Kidney glomerular epithelial cell (primary cell): ENCODE data around the gene PTPA.
"Not testable (repeated sequence)": the region's sequence is repeated elsewhere in the genome, so short reads cannot be mapped to it uniquely, and the experiment has no call there.

Experiments used
- DNase-seq: peaks from one replicate; lab custom pipeline; 2025; lab: John Stamatoyannopoulos, UW

Gene PTPA

DNA sequence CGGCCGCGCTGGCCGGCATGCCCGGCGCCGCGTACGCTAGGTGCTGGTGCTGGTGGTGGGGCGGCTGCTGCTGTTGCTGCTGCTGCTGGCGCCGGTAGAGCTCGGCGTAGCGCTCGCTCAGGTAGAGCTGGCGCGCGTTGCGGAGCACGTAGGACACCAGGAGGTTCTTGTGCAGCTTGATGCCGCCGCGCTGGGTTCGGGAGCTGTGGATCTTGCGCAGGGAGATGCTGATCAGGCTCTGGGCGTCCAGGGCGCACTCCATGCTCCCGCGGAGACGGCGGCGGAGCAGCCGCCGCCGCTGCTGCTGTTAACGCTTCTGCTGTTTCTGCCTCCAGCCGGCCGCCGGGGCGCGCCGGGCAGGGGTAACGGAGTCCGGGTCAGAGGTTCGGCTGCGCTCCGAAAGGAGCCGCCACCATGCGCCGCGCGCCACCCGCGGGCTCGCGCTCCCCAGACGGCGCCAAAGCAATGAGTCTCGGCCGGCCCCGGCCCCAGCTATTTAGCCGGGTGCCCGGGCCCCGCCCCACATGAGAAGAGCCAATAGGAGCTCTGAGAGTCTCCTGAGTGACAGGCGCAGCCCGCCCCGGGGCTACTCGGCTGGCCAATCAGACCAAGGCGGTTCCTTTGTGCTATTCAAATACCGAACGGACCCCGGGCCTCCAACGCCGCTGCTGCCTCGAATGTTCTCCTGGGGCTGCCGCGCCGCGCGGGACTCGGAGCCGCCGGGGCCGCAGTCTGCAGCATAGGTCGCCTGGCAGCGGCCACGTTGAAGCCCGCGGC, 66.8 kb downstream of the PTPA start, which contains the start of gene IER5L:
TSS of gene IER5L (minus strand) at position 471 of the 777 bp plus-strand sequence. CDS start at position 262, 209 bp downstream.
- peak; percentile 96 for DNase-seq

DNA sequence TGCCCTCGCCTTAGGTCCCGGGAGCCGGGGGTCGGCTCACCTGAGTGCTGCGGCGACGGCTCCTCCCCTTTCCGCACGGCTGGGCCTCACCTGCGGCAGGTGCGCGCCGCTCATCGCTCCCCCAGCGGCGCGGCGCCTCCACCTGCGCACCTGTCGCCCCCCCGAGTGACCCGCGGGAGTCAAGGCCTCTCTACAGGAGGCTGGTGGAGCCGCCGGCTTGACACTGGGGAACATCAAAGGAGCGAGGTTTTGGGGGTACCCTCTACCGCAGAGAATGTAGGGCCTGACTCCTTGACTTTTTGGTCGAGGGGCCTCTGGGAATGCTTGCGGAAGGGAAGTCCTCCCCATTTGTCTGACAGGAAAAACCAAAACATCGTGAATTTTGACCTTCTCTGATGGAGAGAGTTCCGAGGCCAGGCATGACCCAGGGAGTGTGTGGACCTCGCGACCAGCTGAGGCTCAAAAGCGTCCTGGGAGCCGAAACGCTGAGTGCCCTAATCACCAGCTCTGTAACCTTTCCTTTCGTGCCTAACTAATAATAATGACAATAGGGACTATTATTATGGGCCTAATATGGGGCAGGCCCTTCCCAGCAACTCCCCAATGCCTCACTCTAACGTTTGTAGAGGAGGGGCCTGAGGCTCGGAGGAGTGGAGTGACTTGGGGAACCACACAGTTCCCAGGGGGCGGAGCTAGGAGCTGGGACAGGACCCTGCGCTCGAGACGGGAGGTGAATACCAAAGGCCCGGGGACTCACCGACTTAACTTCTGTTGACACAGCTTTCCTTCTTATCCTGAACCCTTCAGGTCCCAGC, 67.6 kb downstream of the PTPA start:
- no peak for DNase-seq

DNA sequence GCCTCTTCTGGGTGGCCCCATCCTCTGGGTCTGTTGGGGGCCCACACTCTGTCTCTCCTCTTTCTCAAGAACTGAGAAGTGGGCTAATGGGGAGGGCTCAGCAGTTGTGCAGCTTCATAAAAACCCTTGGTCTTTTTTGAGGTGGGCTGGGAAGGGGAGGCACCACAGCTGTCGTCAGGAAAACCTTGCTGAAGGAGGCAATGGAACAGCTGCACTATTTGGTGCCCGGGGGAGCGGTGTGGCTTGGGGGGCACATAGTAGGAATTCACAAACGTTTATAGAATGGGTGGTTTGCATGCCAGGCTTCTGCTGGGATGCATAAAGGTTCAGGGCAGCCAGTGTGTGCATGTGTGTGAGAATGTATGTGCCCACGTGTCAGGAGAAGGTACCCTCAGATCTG, 70.0 kb downstream of the PTPA start:
- no peak for DNase-seq

- DNase-seq: no peak
Observed at GRCh38 chr9:129182122-129182521, 70.9 kb downstream of the PTPA start.

DNA sequence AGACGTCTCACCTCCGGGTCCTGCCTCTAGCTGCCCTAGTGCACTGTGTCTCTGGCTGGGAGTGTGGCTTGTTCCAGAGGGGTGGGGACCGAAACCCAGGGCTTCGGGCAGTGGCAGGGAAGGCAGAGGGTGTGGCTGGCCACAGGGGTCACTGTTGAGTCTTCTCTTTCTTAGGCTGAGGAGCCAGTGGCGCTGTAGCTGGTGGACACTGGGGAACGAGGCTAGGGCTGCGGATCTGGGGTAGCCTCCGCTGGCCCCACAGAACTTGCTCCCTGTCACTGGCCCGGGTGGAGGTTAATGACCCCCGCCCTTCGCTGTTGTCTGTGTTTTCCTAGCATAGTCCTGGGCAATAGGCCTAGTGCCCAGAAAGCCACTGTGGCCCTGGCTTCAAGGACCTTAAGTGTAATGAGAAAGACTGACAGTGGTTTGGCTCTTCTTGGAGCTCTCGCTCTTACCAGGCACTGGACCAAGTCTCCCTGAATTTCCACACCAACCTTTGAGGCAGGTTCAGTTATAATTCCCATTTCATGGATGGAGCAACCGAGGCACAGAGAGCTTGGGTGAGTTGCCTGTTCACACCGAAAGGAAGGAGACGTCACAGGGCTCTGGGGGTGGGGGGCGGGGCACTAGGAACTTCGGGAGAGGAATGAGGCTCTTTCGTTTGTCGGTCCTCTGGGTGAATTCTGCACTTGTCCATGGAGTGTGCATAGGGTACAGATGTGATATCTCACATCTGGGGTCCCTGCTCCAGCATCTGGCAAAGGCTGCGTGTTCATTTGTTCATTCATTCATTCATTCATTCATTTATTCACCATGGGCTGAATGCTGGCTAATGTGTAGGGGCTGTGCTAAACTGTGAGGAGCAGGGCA, 71.6 kb downstream of the PTPA start:
- DNase-seq: no peak

- DNase-seq: no peak
Observed at GRCh38 chr9:129183495-129184218, 72.4 kb downstream of the PTPA start.

DNA sequence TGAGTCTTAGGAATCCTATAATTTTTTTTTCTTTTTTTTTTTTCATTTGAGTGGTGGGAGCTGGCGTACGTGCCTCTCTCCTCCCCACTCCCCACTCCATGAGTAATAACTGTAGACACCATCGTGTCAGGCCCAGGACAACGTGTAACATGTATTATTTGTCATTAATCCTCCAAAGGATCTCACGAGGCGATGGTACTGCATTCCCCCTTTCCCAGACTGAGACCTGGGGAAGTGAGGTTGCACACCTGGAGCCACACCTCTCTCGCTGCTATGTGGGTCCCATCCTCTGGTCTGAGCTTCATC, 73.0 kb downstream of the PTPA start:
- no peak for DNase-seq

GRCh38 chr9:129184596-129185122, 73.4 kb downstream of the PTPA start:
- no peak for DNase-seq

- no peak for DNase-seq
Observed at GRCh38 chr9:129185402-129185801, 74.2 kb downstream of the PTPA start.

DNA sequence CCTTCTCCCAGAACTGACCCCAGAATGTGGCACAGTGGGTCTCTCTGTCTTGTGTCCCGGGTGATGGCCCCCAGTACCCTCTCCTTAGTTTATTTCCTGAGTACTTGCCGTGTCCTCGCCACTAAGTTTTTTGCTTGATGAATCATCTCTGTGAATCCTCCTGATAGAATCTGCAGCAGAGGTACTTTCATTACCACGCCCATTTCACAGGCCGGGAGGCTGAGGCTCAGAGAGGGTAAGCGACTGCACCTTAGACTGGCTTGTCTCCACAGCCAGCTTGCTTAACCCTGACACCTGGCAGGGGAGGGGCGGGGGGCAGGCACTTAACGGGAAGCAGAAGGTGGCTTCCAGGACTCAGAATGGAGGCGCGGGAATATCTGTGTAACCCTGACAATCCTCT, 74.8 kb downstream of the PTPA start:
- no peak for DNase-seq

GRCh38 chr9:129187042-129187441, 75.8 kb downstream of the PTPA start:
- DNase-seq: no peak

- DNase-seq: not testable (repeated sequence)
Observed at GRCh38 chr9:129189971-129190370, 78.8 kb downstream of the PTPA start.

DNA sequence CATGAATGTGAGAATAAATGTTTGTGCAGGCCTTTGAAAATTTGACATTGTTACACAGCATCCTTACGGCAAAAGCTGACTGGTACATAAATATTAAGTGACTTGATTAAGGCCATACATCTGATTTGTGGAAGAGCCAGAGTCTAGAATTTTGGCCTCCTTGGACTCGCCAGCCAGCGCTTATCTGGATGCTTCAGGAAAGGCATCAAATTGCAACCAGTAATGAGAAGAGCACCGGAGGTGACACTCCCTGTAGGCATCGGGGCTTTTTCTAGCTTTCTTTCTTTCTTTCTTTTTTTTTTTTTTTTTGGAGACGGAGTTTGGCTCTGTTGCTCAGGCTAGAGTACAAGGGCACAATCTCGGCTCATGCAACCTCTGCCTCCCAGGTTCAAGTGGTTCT, 80.0 kb downstream of the PTPA start:
- DNase-seq: no peak

DNA sequence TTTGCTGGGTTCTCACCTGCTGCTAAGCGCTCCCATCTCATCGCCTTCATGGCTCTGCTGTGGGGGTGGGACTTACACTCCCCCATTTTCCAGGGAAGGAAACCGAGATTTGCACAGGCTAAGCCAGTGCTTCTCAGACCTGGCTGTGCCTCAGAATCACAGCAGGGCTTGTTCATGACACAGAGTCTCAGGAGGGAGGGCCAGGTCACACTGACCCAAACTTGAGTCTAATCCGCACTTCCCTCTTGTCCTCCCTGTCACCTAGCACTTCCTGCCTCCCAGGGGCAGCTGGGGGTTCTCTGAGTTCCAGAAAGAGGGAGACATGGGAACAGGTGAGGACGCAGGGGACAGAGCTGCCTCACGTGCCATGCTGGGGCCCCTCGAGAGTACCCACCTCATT, 82.4 kb downstream of the PTPA start:
- no peak for DNase-seq

- no peak for DNase-seq
Observed at GRCh38 chr9:129194221-129194620, 83.0 kb downstream of the PTPA start.

DNA sequence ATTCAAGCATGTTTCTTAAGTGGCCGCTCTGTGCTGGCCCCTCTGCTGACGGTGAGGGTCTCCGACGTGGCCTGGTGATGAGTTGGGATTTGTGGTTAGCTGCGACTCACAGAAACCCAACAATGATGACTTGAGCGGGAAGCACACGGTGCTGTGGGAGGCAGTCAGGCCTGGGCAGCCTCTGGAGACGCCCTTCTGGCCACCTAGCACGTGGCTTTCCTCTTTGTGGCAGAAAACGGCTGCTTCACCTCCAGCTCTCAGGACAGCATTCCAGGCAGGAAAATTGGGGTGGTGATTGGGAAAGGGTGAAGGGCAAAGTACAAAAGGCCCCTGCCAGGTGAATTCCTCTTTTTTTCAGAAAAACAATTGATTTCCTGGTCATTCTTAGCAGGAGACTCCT, 84.4 kb downstream of the PTPA start:
- DNase-seq: no peak

- DNase-seq: not testable (repeated sequence)
Observed at GRCh38 chr9:129197045-129197444, 85.8 kb downstream of the PTPA start.

DNA sequence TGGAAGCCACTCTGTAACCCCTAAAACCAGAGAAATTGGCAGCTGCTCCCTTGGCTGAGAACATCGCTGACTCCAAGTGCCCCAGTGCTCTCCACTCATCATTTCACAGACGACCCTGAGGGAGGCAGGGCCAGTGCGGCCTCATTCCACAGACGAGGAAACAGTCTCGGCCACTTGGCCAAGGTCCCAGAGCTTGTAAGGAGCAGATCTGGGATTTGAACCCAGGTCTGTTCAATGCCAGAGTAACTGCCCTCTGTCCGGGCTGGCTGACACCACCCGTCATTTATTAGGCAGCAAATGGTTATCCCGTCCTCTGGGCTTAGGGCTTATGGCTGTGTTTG, 86.7 kb downstream of the PTPA start:
- DNase-seq: no peak
